Measurements from ENCODE around the gene RGPD3. TPM values are rescaled to one million over a fixed set of nuclear protein-coding genes. Genes with fewer than 3 reads are reported as not detected.

Gene RGPD3
- total and polyA plus RNA-seq, 9 of the 15 experiments (the other 6 are each of a cell fraction or from before 2014, with no cell fraction given), result 0.01 to 0.03 TPM; not detected in 7

DNA sequence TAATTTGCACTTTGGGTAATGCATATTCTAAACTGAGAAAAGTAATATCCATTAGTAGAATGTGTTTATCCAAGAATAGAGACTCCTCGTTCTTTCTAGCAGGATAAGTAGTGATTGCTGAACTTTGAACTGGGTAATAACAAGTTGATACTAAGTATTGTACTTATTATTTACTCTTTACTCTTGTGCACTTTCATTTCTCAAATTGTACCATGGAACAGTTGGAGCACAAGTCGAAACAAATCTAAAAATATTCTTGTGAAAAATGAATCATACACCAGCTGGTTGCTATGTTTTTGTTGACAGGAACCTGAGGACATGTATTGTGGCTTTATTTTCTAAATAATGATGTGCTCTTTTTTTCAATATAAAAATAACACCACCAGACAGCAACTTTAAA is 111.9 kb downstream of the RGPD3 start:
- Histone ChIP-seq H3K36me3 (ENCODE audit: control insufficient read depth, insufficient read depth, low read length) (no peaks in the 10 kb centered on the region), H3K4me3 (no peak overlapping the region), H3K79me2 (ENCODE audit: control insufficient read depth, insufficient read depth, low read length) (no peaks in the 10 kb centered on the region), H3K27me3 (ENCODE audit: control insufficient read depth in 2 of 2, insufficient read depth in 2 of 2, low read length in 2 of 2) (peaks cover 0 to 16% of the 10 kb centered on the region in 2 experiments; a peak in 3 of 5 replicates), H3K9me1 (ENCODE audit: control insufficient read depth, insufficient read depth, low read length) (no peaks in the 10 kb centered on the region), H4K20me1 (replicated peaks; ENCODE audit: control insufficient read depth, insufficient read depth, low read length) (no peaks in the 10 kb centered on the region), H3K9ac (ENCODE audit: insufficient read depth in 1 of 2, low read depth in 2 of 2, low read length in 2 of 2) (no peak overlapping the region), H3K4me2 (ENCODE audit: insufficient read depth, low read length) (no peak overlapping the region), H2AFZ (ENCODE audit: low read depth, low read length) (no peak overlapping the region), H3K4me1 (replicated peaks in 1 of 2; ENCODE audit: control insufficient read depth in 2 of 2, insufficient read depth in 2 of 2, low read length in 2 of 2) (no peaks in the 10 kb centered on the region), H3K27ac (ENCODE audit: extremely low read depth, low read depth, low read length) (no peak overlapping the region), H3K9me3 (replicated peaks; ENCODE audit: control insufficient read depth, insufficient read depth, low read depth, low read length) (no peaks in the 10 kb centered on the region)
- WGBS (ENCODE audit: insufficient coverage, low coverage, missing lambda C conversion rate), result 0% methylated on average over 2 of the region's 2 CpGs
- FAIRE-seq (no peak), DNase-seq (ENCODE audit: extremely low read depth in 1 of 4, low spot score in 3 of 4) (no peak), ATAC-seq (no peak)
- TF ChIP-seq BMI1 (IDR thresholded peaks at IDR 0.05; ENCODE audit: low read length) (no peak), ZNF561 (CRISPR knock-in tag; conservative IDR thresholded peaks at IDR 0.05) (no peak), PCBP1 (IDR thresholded peaks at IDR 0.05; ENCODE audit: low read depth, low read length, poor library complexity, severe bottlenecking) (no peak), MCM7 (IDR thresholded peaks at IDR 0.05) (no peak), NR2F6 (CRISPR knock-in tag; IDR thresholded peaks at IDR 0.05) (no peak), ZNF121 (CRISPR knock-in tag; conservative IDR thresholded peaks at IDR 0.05) (no peak)
- TF ChIP-seq, protein P1, sequence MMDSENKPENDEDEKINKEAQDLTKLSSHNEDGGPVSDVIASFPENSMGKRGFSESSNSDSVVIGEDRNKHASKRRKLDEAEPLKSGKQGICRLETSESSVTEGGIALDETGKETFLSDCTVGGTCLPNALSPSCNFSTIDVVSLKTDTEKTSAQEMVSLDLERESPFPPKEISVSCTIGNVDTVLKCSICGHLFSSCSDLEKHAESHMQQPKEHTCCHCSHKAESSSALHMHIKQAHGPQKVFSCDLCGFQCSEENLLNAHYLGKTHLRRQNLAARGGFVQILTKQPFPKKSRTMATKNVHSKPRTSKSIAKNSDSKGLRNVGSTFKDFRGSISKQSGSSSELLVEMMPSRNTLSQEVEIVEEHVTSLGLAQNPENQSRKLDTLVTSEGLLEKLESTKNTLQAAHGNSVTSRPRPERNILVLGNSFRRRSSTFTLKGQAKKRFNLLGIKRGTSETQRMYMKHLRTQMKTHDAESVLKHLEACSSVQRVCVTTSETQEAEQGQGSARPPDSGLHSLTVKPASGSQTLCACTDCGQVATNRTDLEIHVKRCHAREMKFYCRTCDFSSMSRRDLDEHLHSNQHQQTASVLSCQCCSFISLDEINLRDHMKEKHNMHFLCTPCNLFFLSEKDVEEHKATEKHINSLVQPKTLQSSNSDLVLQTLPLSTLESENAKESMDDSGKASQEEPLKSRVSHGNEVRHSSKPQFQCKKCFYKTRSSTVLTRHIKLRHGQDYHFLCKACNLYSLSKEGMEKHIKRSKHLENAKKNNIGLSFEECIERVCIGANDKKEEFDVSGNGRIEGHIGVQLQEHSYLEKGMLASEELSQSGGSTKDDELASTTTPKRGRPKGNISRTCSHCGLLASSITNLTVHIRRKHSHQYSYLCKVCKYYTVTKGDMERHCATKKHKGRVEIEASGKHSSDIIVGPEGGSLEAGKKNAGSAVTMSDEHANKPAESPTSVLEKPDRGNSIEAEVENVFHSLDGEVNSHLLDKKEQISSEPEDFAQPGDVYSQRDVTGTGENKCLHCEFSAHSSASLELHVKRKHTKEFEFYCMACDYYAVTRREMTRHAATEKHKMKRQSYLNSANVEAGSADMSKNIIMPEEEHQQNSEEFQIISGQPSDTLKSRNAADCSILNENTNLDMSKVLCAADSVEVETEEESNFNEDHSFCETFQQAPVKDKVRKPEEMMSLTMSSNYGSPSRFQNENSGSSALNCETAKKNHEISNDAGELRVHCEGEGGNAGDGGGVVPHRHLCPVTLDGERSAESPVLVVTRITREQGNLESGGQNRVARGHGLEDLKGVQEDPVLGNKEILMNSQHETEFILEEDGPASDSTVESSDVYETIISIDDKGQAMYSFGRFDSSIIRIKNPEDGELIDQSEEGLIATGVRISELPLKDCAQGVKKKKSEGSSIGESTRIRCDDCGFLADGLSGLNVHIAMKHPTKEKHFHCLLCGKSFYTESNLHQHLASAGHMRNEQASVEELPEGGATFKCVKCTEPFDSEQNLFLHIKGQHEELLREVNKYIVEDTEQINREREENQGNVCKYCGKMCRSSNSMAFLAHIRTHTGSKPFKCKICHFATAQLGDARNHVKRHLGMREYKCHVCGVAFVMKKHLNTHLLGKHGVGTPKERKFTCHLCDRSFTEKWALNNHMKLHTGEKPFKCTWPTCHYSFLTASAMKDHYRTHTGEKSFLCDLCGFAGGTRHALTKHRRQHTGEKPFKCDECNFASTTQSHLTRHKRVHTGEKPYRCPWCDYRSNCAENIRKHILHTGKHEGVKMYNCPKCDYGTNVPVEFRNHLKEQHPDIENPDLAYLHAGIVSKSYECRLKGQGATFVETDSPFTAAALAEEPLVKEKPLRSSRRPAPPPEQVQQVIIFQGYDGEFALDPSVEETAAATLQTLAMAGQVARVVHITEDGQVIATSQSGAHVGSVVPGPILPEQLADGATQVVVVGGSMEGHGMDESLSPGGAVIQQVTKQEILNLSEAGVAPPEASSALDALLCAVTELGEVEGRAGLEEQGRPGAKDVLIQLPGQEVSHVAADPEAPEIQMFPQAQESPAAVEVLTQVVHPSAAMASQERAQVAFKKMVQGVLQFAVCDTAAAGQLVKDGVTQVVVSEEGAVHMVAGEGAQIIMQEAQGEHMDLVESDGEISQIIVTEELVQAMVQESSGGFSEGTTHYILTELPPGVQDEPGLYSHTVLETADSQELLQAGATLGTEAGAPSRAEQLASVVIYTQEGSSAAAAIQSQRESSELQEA (IDR thresholded peaks at IDR 0.05; ENCODE audit: low read depth), result no peak
- TF ChIP-seq, protein P2, sequence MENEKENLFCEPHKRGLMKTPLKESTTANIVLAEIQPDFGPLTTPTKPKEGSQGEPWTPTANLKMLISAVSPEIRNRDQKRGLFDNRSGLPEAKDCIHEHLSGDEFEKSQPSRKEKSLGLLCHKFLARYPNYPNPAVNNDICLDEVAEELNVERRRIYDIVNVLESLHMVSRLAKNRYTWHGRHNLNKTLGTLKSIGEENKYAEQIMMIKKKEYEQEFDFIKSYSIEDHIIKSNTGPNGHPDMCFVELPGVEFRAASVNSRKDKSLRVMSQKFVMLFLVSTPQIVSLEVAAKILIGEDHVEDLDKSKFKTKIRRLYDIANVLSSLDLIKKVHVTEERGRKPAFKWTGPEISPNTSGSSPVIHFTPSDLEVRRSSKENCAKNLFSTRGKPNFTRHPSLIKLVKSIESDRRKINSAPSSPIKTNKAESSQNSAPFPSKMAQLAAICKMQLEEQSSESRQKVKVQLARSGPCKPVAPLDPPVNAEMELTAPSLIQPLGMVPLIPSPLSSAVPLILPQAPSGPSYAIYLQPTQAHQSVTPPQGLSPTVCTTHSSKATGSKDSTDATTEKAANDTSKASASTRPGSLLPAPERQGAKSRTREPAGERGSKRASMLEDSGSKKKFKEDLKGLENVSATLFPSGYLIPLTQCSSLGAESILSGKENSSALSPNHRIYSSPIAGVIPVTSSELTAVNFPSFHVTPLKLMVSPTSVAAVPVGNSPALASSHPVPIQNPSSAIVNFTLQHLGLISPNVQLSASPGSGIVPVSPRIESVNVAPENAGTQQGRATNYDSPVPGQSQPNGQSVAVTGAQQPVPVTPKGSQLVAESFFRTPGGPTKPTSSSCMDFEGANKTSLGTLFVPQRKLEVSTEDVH (IDR thresholded peaks at IDR 0.05; ENCODE audit: low read depth, partially characterized antibody), result no peak
- TF ChIP-seq, protein P3, sequence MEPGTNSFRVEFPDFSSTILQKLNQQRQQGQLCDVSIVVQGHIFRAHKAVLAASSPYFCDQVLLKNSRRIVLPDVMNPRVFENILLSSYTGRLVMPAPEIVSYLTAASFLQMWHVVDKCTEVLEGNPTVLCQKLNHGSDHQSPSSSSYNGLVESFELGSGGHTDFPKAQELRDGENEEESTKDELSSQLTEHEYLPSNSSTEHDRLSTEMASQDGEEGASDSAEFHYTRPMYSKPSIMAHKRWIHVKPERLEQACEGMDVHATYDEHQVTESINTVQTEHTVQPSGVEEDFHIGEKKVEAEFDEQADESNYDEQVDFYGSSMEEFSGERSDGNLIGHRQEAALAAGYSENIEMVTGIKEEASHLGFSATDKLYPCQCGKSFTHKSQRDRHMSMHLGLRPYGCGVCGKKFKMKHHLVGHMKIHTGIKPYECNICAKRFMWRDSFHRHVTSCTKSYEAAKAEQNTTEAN (CRISPR knock-in tag; IDR thresholded peaks at IDR 0.05), result no peak
- TF ChIP-seq, protein P4, sequence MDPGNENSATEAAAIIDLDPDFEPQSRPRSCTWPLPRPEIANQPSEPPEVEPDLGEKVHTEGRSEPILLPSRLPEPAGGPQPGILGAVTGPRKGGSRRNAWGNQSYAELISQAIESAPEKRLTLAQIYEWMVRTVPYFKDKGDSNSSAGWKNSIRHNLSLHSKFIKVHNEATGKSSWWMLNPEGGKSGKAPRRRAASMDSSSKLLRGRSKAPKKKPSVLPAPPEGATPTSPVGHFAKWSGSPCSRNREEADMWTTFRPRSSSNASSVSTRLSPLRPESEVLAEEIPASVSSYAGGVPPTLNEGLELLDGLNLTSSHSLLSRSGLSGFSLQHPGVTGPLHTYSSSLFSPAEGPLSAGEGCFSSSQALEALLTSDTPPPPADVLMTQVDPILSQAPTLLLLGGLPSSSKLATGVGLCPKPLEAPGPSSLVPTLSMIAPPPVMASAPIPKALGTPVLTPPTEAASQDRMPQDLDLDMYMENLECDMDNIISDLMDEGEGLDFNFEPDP (CRISPR knock-in tag; IDR thresholded peaks at IDR 0.05), result no peak
- ChIA-PET CTCF (ENCODE audit: low intra/inter-chr PET ratio) (no interaction called here), POLR2A (no interaction called here)
- intact Hi-C loops (cut with micrococcal nuclease) (no loop called here), in situ Hi-C loops (cut with MboI) (no loop called here)
- no TSS peak for BruUV-seq (replicated peaks)
